Measurements from ENCODE around the gene AKR1C8.

Gene AKR1C8

GRCh38 chr10:5151076-5151475 lies 33.9 kb downstream of the AKR1C8 start:
- H3K27ac ChIP-seq: no peak overlapping the region
- no peak for DNase-seq (ENCODE audit: low spot score)
- CTCF ChIA-PET: interaction anchor here (0.6 kb wide), 1 partner anchor 342 kb away, joined by 3 read pairs; no protein-coding TSS in a partner anchor
- POLR2A ChIA-PET (ENCODE audit: low non-redundant PET): no interaction called here
- TF ChIP-seq CTCF (conservative IDR thresholded peaks at IDR 0.05; ENCODE audit: low read depth): no peak

GRCh38 chr10:5148678-5149032 lies 36.3 kb downstream of the AKR1C8 start:
- ChIA-PET POLR2A (ENCODE audit: low non-redundant PET) (no interaction called here), CTCF (interaction anchor here (0.9 kb wide), 1 partner anchor 8 kb away, joined by 3 read pairs; no protein-coding TSS in a partner anchor)
- TF ChIP-seq CTCF (conservative IDR thresholded peaks at IDR 0.05; ENCODE audit: low read depth): no peak
- DNase-seq (ENCODE audit: low spot score): no peak
- H3K27ac ChIP-seq: no peak overlapping the region

- CTCF ChIA-PET: interaction anchor here (0.9 kb wide), 1 partner anchor 8 kb away, joined by 3 read pairs; no protein-coding TSS in a partner anchor
- POLR2A ChIA-PET (ENCODE audit: low non-redundant PET): no interaction called here
- no peak for DNase-seq (ENCODE audit: low spot score)
- no peak overlapping the region for H3K27ac ChIP-seq
- no peak for TF ChIP-seq CTCF (conservative IDR thresholded peaks at IDR 0.05; ENCODE audit: low read depth)
These were observed 36.8 kb downstream of the AKR1C8 start for GRCh38 chr10:5147981-5148677.

GRCh38 chr10:5147255-5147980 lies 37.5 kb downstream of the AKR1C8 start:
- no peak for TF ChIP-seq CTCF (conservative IDR thresholded peaks at IDR 0.05; ENCODE audit: low read depth)
- CTCF ChIA-PET: no interaction called here
- no peak for DNase-seq (ENCODE audit: low spot score)
- POLR2A ChIA-PET (ENCODE audit: low non-redundant PET): no interaction called here
- H3K27ac ChIP-seq: no peak overlapping the region

GRCh38 chr10:5146920-5147254 lies 38.1 kb downstream of the AKR1C8 start:
- H3K27ac ChIP-seq: no peak overlapping the region
- ChIA-PET CTCF (interaction anchor here (0.6 kb wide), 1 partner anchor 229 kb away, joined by 3 read pairs; no protein-coding TSS in a partner anchor), POLR2A (ENCODE audit: low non-redundant PET) (no interaction called here)
- no peak for TF ChIP-seq CTCF (conservative IDR thresholded peaks at IDR 0.05; ENCODE audit: low read depth)
- no peak for DNase-seq (ENCODE audit: low spot score)

GRCh38 chr10:5143137-5143536 lies 41.8 kb downstream of the AKR1C8 start:
- TF ChIP-seq CTCF (conservative IDR thresholded peaks at IDR 0.05; ENCODE audit: low read depth): no peak
- ChIA-PET POLR2A (ENCODE audit: low non-redundant PET) (no interaction called here), CTCF (no interaction called here)
- no peak overlapping the region for H3K27ac ChIP-seq
- DNase-seq (ENCODE audit: low spot score): no peak
